ENCODE results near the gene THPO.
"Not testable (repeated sequence)": the region's sequence is repeated elsewhere in the genome, so short reads cannot be mapped to it uniquely, and the experiment has no call there.

THPO gene

DNA sequence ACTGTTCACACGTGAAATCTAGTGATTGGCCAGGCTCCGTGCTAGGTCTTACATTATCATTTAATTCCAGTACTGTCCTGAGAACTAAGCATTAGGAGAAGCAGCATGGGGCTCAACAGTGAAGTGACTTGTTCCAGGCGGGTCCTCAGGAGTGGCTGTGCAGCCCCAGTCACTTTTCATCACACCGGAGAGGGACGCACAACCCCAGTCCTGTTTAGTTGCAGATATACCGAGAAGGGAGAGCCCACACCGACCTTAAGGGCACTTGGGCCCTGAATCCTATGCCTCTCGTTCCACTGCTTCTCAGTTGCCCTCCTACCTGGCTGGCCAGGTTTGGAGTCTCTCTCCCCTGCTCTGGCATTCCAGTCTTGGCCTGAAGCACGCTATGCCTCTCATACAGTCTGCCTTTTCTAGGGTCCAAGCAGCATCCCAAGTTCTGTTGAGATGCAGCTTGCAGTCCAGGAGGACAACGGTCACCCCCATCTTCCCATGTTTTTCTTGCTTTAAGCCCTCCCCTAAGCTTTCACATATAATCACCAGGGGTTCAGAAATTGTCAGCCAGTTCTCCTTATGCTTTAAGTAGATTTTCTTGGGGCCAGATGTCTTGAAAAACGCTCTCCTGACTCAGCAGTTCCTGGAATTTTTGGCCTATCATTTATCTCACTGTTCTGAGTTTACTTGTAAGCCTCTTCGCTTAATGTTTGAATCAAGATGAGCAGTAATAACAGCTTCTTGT is 30.5 kb downstream of the THPO start:
- DNase-seq, result no peak

DNA sequence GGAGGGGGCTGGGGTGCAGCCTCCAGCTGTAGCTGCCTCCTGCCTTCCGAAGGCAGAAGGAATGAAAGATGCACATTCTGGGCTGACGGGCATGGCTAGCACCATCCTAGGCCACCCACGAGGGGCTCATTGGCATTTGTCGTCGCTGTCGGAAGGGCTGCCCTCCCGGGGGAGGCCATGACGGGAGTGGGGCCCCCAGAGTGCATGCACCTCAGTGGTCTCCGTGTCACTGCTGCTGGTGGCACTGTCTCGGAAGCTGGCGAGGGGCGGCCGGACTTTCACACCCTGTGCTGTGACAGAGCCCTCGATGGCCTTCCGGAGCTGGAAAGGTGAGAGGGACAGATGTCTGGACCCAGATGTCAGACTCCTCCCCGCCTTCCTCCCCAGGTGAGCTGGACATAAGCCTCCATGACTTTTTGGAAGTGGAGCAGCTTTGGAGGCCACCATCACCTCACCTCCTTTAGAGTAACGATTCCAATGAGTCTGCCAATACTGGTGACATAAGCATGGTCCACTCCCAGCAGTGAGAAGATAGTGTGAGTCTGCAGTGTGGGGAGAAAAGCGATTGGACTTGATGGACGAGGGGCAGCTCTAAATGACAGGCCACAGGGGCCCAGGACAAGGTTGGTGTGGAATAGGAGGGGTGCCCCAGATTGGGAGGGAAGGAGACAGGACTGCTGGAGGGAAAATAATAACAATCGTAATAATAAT is 31.4 kb downstream of the THPO start:
- no peak for DNase-seq

DNA sequence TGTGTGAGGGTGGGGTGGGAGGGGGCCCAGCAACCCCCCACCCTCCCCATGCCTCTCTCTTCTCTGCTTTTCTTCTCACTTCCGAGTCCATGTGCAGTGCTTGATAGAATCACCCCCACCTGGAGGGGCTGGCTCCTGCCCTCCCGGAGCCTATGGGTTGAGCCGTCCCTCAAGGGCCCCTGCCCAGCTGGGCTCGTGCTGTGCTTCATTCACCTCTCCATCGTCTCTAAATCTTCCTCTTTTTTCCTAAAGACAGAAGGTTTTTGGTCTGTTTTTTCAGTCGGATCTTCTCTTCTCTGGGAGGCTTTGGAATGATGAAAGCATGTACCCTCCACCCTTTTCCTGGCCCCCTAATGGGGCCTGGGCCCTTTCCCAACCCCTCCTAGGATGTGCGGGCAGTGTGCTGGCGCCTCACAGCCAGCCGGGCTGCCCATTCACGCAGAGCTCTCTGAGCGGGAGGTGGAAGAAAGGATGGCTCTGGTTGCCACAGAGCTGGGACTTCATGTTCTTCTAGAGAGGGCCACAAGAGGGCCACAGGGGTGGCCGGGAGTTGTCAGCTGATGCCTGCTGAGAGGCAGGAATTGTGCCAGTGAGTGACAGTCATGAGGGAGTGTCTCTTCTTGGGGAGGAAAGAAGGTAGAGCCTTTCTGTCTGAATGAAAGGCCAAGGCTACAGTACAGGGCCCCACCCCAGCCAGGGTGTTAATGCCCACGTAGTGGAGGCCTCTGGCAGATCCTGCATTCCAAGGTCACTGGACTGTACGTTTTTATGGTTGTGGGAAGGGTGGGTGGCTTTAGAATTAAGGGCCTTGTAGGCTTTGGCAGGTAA is 32.5 kb downstream of the THPO start:
- peak; percentile 36 for DNase-seq

DNA sequence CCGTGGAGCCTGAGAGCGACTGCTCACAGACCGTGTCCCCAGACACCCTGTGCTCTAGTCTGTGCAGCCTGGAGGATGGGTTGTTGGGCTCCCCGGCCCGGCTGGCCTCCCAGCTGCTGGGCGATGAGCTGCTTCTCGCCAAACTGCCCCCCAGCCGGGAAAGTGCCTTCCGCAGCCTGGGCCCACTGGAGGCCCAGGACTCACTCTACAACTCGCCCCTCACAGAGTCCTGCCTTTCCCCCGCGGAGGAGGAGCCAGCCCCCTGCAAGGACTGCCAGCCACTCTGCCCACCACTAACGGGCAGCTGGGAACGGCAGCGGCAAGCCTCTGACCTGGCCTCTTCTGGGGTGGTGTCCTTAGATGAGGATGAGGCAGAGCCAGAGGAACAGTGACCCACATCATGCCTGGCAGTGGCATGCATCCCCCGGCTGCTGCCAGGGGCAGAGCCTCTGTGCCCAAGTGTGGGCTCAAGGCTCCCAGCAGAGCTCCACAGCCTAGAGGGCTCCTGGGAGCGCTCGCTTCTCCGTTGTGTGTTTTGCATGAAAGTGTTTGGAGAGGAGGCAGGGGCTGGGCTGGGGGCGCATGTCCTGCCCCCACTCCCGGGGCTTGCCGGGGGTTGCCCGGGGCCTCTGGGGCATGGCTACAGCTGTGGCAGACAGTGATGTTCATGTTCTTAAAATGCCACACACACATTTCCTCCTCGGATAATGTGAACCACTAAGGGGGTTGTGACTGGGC is 33.3 kb downstream of the THPO start:
- DNase-seq, result no peak

DNA sequence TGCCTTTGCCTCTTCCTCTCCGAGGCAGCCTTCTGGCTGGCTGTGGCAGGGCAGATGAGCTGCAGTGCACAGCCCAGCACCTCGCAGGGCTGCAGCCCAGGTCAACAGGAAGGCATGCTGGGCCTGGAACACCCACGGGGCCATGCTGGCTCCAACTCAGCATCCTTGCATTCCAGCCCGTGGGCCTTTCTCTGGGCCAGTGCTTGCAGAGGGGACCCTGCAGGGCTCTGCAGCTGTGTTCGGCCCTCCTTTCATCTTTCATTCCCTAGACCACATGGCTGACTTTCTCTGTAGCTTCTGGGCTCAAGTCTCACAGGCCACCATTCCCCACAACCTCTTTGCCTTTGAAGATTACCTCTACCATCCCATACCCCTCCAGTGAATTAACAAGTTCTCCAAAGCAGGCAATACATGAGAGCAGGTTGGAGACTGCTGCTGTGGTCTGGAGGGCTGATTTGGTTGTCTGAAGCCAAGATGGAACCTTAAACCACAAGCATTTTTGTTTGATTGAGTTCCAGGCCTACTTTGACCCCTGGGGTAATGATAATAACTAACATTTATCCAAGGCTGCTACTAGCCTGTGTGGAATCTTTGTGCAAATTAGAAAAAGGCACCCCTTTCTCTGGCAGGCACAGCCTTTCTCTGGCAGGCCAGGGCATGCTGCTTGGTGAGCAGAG is 34.7 kb downstream of the THPO start:
- no peak for DNase-seq

DNA sequence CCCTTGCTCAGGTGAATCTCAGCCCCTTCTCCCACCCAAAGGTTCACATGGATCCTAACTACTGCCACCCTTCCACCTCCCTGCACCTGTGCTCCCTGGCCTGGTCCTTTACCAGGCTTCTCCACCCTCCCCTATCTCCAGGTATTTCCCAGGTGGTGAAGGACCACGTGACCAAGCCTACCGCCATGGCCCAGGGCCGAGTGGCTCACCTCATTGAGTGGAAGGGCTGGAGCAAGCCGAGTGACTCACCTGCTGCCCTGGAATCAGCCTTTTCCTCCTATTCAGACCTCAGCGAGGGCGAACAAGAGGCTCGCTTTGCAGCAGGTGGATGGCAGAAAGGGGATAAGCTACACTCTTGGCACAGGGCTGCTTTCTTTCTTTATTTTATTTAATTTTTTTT is 36.1 kb downstream of the THPO start:
- DNase-seq, result no peak

DNA sequence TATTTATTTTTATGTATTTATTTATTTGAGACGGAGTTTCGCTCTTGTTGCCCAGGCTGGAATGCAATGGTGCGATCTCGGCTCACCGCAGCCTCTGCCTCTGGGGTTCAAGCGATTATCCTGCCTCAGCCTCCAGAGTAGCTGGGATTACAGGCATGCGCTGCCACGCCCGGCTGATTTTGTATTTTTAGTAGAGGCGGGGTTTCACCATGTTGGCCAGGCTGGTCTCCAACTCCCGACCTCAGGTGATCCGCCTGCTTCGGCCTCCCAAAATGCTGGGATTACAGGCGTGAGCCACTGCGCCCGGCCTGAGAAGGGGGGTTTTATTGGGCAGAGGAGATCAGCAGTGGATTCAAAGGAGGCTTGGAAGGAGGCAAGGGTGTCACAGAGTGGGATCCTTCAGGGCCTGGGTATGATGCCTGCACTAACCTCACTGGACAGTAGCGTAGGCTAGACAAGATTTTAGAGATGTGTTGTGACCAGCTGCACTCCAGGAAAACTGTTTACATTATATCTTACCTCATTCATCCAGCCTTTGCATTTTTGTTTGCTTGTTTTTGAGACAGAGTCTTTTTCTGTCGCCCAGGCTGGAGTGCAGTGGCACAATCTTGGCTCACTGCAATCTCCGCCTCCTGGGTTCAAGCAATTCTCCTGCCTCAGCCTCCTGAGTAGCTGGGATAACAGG is 38.4 kb downstream of the THPO start:
- not testable (repeated sequence) for DNase-seq

DNA sequence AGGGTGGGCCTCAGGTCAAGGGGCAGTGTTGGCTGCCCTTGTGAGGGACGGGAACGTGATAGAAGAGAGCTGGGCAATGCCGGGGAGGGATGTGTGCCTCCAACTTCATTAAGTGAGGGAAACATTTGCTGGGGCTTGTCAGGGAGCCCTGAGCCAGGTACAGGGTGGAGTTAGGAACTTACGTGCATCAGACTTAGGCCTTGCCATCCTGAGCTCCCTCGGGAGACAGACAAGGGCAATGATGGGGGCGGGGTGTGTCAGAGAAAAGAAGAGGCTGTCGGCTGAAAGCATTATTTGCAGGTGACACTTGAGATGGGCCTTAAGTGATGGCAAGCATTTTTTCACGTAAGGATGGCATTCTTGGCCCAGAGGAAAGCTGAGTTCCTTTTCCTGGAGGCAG is 39.0 kb downstream of the THPO start:
- no peak for DNase-seq

DNA sequence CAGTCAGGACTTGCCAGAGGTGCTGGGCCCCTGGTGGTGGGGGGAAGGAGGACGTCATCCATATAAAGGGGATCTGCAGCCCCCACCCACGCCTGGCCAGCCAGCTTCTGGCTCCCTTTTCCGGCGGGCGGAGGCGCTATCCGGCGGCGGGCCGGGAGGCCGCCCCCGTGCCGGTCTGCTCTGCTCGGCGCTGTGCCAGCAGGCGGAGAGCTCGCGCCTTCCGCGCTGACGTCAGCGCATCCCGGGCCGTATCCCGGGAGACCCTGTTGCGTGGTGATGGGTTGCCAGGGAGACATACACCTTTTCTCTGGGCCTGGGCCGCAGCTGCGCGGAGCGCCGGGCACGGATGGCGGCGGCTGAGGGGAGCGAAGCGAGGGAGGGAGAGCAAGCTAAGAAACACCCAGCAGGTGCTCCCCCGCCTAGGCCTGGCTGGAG is 39.5 kb downstream of the THPO start:
- DNase-seq, result no peak

DNA sequence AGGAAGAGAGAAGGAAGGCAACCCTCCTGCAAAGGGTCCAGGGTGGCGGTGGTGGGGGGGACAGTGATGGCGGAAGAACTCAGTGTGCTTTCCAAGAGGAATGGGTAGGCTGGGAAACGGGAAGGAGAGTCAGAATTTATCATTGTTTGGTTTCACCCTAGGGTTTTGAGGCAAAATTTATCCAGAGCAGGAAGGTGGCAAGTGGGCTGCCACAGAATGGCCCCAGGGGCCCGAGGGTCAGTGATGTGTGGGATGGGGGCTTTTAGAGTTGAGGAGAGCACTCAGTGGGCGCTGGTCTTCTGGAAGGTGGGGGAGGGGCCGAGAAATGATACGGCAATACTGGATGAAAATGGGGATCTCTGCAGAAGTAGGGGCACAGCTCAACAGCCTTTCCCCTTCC is 40.0 kb downstream of the THPO start:
- DNase-seq, result no peak

DNA sequence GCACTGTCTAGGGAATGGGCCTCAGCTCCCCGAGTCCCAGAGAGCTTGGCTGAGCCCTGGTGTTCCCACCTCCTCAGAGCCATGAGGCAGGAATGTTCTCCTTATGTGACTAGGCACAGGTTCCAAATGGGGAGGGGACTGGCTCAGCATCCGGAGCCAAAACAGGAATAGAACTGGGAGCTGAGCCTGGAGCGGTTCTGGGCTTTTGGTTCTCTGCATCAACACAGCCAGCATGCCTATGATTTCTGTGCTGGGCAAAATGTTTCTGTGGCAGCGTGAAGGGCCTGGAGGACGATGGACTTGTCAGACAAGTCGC is 40.6 kb downstream of the THPO start, which contains the start of gene FAM131A:
Gene FAM131A (plus strand): TSS at position 202 of the 316 bp plus-strand sequence. CDS start 31 bp downstream, at position 233.
- no peak for DNase-seq

DNA sequence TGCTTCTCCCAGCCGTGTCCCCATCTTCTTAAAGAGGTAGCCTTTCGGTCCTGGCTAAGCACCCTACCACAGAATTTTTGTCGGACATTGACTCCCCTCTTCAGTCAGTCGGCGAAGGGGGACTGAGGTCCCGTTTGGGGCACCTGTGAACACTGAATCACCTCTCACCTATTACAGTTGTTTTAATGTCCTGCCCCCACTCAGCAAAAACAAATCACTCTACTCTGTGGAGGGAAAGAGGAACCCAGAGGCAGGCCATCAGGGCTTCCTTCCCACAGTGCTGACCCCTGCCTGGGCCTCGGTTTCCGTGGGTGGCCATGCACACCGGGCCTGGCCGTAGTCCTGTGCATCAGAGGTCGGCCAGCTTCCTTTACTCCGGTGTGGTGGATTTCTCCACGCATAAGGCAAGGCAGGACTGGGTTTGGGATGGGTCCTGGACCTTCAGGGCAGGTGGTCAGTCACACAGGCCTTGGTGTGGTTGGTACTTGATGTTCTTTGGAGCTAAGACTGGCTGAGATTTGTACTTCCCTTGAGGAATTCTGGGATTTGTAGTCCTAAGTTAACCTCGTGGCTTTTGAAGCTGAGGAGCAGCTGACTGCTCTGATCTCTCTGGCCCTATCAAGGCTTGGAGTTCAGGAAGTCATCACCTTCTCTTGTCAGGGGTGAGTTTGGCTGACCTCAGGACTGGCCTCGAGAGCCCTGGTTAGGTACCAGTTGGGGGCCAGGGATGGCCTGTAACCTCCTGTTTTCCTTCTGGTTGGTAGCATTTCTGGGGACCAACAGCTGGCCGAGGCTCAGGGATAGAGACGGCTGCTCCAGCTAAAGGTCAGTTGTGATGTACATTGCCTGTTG is 41.2 kb downstream of the THPO start:
- DNase-seq, result no peak

DNA sequence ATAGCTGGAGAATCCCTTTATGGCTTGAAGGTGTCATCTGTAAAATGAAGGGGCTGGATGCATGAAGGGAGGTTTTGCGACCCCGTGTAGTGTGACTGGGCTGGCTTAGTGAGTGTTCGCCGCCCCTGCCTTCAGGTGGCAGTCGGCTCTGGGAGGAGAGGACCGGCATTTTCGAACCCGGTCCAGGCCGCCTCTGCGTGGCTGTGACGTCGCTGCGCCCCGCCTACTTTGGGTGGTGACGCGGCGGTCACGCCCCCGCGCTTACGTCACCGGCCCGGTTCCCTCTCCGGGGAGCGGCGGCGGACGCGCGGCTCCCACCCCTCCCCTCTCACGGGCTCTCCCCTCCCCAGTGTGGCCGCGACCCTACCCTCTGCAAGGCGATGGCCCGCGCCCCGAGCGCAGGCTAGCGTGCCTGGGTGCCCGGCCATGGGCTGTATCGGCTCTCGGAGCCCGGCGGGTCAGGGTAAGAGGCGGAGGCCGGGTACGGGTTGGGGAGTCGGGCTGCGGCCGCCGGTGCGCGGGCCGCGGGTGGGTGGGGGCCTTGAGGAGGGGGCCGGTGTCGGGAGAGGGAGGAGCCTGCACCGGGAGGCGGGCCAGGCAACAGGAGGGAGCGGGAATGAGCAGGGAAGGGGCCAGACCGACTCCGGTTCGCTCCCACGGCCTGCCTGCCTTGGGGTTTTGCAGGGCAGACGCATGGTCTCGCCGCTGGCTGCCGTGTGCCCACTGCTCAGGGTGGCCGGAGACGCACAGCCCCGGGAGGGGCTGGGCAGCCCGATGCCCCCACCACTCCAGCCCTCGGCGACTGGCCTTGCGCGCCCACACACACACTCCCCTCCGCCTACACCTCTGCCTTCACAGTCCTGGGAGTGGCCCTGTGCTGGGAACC is 42.1 kb downstream of the THPO start:
- peak; percentile 91 for DNase-seq

DNA sequence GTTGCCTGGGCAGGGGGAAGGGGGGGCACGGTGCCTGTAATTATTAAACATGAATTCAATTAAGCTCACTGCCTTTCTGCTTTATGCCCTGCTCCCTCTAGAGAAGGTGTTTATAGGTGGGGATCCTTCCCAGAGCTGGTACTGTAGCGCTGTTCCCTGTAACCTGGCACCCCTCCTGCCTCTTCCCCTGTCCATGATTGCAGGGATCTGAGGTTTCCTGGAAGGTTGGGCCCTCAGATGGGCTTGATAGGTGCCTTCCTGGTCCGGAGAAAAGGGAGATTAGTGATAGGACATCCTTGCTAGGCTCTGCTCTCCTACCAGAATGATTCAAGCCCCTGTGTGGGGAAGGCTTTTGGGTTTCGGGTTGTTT is 42.7 kb downstream of the THPO start:
- DNase-seq, result no peak

DNA sequence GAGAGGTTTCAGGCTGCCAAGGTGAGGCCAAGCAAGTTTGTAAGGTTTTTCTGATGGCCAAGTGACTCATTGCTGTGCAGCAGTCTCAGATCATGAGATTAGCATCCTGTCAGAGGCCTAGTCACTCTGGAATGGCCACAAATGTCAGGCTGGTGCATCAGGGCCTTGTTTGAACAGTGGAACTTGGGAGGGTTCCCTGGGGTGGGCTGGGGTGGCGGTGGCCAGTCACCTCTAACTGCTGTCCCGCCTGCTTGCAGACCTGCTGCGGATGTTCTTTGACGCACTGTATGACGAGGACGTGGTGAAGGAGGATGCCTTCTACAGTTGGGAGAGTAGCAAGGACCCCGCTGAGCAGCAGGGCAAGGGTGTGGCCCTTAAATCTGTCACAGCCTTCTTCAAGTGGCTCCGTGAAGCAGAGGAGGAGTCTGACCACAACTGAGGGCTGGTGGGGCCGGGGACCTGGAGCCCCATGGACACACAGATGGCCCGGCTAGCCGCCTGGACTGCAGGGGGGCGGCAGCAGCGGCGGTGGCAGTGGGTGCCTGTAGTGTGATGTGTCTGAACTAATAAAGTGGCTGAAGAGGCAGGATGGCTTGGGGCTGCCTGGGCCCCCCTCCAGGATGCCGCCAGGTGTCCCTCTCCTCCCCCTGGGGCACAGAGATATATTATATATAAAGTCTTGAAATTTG is 43.4 kb downstream of the THPO start:
- peak; percentile 69 for DNase-seq

DNA sequence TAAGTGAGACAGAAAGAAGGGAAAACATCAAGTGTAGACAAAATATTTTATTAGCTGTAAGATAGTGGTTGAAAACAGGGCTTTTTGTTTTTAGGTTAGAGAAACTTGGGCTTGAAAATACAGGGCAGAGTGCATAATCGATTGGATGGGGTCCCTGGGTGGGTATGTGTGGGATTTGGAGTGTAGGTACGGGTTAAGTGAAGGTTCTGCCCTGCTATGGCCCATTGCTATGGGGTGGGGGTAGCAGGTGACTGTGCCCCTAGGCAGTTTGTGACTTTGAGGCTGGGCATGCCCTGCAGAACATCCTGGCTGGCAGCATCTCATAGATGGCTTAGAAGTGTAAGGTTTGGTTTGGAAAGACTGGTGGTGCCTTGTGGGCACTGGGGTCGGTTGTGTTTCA is 44.3 kb downstream of the THPO start:
- no peak for DNase-seq

DNA sequence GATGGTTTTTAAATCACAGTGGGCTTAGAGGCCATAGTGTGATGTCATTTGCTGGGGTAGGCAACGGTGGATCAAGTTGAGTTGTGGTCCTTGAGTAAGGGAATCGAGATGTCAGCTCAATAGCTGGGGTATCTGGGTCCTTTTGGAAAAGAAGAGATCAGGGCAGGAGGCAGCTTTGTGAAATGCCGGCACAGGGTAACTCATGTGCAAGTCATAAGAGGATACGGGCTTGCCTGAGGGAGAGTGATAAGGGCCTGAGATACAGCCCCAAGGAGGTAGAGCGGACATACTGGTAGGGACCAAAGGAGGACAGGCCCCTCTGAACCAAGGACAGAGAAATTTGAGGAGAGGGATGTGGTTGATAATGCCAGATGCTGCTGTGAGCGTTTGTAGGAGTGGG is 44.8 kb downstream of the THPO start:
- DNase-seq, result no peak

DNA sequence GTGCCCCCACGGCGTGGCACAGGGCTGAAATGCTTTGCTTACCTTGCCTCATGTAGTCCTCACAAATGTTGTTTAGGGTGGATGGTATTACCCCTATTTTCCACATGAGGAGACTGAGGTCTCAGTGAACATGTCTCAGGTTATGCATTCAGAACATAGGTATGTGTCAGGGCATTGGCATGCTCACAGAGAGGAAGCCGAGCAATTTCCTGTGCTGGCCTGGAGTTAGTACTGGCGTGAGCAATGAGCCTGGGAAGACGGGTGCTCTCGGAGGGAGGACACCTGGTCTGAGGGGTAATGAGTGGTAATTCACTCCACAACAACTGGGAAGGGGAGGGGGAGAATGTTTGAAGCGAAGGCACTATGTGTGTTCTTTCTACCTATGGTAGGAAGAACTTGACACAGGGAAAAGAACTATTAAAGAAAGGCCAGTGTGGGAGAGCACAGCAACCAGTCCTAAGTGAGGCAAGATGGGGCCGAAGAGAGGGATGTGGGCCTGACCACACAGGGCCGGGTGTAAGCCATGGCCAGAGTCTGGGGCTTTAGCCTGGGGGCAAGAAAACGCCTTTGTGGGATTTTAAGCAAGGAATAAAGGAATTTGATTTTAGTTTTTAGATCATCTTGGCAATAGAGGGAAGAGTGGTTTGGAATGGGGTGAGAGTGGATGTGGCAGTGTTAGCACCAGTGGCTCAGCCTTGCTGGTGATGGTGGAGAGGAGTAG is 45.5 kb downstream of the THPO start:
- no peak for DNase-seq

DNA sequence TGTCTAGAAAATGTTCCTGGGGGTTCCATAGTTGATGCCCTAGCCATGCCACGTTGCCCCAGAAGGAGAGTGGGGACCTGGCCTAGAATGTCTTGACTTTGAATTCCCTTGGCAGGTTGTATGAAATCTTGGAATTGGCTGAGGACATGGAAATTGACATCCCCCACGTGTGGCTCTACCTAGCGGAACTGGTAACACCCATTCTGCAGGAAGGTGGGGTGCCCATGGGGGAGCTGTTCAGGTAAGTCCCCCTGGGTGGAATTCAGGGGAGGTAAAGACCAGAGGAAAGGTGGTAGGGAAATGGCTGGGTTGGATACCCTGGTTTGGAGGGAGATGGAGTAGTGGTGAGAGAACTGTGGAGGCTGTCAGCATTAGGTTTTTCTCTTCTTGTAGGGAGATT is 49.5 kb downstream of the THPO start:
- DNase-seq, result no peak
